COLO829 (cell line): ENCODE measurements around the gene DCST1.

ENCODE experiments used
- DNase-seq: peaks from one replicate; pipeline ENCODE4 v3.0.0; 2012; ENCODE audit warnings: low spot score

The DCST1 gene

DNA sequence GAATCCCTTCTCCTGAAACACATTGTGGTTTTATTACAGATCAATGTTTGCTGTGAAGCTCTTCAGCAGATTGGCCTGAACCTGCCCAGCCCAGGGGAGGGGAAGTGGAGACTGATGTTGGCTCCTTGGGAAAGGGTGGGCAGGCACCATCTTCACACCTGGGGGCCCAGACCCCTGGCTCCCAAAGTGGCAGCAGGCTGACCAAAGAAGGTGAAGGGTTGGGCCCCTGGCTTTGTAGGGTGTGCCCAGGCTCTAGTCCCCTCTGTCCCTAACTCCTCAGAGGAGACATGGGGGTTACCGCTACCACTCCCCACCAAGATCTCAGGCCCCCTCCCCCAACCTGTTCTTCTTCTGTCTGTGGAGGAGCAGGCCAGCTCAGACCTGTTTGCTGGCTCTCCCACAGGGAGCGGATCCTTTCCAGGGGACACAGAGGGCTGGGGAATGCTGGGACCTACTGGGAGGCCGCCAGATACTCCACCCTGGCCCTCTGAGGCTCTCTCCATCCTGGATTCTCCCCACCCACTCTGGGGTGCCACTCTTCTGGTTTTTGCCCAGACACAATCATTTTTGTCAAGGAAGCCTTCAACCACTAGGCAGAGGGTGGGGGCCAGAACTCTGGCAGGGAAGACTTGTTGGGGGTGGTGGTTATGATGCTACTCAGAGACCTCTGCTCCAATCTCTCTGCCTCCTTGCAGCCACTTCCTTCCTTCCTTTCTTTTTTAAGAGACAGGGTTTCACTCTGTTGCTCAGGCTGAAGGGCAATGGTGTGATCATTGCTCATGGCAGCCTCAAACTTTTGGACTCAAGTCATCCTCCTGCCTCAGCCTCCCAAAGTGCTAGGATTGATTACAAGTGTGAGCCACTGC is 40.0 kb downstream of the DCST1 start:
- no peak for DNase-seq

DNA sequence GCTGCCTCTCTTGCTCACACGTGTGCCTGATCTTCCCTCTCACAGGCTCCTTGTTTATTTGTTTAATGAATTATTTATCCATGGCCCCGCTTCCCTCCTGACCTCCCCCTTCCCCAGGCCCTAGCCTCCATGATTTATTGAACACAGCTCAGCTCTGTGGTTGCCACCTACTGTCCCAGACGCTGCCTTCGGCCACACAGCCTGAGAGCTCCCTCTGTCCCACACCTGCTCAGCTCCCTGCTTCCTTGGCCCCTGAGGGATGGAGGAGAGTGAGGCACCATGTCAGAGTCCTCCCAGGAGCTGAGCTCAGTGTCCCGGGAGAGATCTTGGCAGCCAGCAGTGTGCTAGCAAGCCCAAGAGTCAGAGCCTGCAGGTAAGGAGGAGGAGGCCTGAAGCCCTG is 41.9 kb downstream of the DCST1 start:
- DNase-seq: no peak

DNA sequence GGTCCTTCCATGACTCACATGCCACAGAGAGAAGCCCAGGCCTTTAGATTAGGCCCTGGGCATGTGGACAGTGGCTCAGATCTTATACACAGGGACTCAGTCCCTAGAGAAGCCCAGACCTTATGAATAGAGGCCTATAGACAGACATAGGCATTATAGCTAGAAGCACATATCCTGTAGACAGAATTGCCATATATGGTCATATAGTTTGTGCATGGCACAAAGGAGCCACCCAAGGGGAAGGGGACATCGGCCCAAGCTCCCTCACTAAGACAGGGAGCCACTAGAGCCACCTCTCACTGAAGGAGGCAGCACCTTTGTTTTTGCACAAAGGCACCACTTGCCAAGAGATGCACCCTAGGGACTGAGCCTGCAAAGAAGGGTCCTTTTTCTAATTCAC is 42.7 kb downstream of the DCST1 start:
- no peak for DNase-seq

DNA sequence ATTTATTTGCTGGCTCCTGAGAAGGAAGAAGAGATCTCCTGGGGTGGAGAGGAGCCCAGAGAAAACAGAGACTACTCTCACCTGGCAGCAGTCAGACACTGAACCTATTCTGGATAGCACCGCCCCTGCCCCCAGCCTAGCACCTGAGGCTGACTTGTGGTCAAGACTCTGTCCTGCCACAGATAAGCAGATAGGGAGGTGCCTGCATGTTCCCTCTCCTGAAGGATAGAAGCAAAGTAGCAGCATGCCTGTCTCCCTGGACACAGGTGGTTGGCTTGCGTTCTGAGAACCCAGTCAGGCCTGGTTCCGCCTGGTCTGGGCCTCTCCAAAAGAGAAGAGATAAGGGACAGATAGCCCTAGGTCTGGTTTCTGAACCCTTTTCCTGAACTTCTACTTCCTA is 43.7 kb downstream of the DCST1 start:
- DNase-seq: no peak

DNA sequence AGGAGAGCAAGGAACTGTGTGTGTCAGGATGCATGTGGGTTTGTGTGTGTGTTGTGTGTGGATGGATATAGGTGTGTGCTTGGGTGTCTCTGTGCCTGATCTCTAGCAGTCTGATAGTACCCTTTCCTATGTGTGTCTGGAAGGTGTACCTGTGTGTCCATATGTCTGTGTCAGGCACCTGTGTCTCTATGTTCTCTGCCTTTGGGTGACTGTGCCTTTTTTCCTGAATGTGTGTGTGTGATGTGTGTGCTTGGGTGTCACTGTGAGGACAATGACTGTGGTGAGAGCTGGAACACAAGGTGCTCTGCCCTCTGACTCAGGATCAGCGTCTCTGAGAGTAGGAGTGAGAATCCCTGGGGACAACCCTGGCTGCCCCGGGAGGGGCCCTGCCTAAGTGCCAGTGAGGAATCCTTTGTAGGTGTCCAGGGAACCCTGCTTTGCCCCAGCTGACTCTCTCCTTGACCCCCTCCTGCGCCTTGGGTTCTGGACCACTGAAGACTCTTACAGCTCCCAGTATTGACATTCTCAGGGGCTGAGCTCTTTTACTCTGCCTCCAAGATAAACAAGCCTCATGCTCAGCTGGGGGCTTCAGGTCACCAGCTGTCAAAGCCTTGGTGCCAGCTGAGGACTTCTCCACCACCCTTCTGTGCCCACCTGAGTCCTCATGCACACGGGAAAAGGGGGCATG is 44.3 kb downstream of the DCST1 start:
- DNase-seq: no peak

DNA sequence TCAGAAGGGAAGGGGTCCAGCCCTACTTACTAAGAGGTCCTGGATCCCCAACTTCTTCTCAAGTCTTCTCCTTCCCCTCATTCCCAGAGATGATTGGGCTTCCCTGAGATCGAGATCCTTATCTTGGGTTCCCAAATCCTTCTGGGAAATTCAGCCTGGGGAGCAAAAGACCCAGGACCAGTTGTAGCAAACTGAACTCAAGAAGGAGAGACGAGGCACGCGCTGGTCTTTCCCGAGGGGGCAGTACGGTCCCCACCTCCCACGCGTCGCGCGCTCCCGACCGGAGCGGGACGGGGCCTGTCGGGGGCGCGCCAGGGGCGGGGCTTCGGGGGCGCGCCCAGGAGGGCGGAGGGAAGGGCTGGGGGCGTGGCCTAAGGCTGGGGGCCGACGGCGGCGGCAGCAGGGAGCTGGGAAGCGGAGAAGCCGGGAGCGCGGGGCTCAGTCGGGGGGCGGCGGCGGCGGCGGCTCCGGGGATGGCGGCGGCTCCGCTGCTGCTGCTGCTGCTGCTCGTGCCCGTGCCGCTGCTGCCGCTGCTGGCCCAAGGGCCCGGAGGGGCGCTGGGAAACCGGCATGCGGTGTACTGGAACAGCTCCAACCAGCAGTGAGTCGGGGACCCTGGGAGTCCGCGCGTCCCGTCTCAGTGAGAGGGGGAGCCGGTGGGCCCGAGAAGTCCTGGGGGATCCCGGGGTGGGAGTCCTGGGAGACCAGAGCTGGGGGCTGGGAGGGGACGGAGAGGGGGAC is 45.0 kb downstream of the DCST1 start, which contains the start of gene EFNA3:
Gene EFNA3 (plus strand): TSS at position 369 of the 741 bp plus-strand sequence. CDS start 105 bp downstream, at position 474.
- DNase-seq: peak; percentile 74

DNA sequence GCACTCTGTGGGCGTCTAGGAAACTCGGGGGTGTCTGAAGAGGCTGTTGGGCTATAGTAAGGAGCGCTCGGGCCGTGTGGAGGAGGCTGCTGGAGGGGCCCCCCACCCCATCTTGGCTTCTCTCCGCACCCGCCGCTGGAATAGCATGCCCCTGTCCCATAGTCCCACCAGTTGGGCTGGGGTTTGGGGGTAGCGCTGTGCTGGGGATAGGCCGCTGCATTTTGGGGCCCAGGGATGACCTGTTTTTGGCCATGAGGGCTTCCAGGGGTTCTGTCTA is 45.5 kb downstream of the DCST1 start:
- DNase-seq: no peak

DNA sequence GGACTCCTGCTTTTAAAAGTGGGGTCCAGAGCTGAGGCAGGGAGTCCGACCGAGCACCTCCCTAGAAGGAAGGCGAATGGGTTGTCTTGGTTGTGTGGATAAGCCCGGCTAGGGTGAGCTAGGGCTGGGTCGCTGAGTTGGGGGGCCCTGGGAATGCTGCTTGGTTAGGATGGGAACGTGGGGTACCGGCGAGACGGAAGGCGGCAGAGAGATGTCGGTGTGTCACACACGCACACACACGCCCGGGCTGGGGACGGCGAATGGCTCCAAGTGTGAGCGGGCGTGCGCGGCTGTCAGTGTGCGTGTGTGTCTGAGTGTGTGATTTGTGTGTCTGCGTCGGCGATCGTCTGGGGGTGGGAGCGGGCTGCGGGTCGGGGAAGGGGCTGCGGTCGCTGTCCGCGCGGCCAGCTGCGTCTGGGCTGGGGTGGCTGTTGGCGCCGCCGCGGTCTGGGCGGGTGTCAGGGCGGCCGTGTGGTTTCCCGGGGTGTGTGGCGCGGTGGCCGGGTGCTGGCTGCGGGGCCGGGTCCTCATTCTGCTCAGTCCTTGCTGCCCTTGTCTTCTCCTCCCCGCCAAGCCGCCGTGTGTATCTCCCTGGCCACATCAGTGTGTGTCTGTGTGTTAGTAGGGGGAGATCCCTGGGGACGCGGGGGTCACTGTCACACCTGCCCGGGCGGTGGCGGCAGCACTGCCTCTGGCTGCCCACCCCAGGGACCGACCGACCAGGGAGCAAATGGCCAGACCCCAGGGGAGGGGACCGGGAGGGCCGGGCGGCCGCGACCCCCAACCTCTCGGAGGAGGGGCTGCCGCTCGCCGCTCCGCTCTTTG is 46.1 kb downstream of the DCST1 start:
- DNase-seq: no peak

DNA sequence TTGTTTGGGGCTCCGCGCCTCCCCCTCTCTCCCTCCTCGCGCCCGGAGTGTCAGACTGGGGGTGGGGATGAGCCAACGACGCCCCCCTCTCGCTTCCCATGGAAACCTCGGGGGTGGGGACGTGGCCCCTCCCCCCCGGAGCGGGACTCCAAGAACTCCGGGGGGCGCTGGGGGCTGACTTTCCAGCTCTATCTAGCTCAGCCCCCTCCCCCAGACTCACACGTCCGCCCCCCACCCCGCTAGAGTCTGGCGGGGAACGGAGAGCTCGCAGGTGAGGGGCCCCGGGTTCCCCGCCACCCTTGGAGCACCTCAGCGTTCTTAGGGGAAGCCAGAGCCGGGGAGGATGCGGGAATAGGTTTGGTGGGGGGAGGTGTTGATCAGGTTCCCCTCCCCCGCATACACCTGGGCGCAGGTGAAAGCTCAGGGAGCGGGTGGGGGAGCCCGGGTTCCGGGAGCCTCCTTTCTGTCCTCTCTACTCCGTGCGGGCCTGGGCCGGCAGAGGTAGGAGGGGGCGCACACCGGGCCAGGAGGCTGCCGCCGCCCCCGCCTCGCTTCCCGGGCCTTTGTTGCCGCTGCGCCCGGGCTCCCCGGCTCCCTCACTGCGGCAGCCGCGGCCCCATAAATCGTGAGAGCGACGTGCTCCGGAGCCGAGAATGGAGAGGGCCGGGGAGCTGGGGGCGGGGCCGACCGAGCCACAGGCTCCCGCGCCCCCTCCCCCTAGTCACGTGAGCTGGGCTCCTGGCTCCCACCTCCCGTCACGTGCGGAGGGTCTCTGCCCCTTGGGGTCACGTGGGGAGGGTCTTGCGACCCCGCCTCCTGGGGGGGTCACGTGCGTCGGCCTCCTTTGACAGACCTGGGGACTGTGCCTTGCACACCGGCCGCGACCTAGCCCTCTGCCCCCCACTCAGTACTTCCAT is 46.9 kb downstream of the DCST1 start:
- DNase-seq: no peak

DNA sequence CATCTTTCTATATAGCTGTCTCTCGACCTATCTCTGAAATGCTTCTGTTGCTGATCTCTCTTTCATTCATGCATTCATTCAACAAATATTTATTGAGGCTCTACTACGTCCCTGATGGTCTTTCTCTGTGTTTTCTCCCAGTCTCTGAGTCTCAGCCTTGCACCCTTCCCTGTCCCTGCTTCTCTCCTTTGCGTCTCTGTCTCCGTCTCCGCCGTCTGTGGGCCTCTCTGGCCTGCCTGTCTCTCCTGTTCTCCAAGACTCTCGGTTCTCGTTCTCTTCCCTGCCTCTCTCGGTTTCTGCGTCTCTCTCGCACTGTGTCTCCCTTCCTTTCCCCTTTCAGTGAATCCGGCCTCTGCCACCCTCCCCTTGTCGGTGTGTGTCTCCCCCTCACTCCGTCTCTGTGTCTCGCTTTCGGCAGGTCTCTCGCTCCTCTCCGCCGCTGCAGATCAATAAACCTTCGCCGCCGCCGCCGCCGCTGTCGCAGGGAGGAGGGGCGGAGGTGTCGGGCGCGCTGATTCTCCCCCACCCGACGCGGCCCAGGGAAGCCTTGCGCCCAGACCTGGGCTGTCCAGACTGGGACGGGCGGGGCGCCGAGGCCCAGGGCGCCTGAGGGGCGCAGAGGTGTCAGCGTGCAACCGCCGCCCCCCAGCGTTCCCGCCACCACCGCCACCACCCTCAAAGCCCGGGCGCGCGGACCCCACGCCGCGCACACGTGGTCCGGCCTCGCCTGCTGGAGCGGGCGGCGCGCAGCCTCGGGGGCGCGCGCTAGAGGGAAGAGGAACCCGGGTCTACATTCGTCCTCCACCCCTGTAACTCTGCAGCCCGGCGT is 48.1 kb downstream of the DCST1 start:
- no peak for DNase-seq

DNA sequence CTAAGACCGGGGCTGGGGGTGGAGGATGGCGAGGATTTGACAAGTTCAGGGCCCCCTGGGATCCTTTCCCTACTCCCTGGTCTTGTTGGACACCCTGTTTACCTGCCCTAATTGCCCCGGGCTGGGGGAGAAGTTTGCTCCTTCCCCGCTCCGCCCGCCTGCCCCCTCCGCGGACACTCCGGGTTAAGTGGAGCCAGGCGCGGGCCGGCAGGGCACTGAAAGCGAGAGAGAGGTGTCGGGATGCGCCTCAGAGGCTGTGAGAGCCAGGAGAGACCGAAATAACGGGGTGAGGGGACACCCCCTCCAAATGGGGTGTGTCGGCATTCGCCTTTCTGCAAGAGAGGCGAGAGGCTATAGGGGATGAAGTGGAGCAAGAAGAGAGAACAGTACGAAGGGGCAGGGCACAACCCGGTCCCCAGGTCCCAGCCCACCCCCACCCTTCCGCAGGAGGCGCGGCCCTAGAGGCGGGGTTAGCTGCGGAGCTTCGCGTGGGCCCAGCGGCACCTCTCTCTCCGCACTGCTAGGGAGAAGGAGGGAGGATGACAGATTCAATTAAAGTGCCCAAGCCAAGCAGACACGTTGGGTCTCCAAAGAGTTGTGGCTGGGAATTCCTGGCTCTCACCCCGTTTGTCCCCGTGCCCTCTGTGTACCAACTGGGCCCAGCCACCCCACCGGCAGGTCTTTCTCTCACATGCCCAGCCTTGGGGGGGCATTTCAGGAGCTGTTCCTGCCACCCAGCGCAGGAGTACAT is 48.9 kb downstream of the DCST1 start:
- DNase-seq: no peak

DNA sequence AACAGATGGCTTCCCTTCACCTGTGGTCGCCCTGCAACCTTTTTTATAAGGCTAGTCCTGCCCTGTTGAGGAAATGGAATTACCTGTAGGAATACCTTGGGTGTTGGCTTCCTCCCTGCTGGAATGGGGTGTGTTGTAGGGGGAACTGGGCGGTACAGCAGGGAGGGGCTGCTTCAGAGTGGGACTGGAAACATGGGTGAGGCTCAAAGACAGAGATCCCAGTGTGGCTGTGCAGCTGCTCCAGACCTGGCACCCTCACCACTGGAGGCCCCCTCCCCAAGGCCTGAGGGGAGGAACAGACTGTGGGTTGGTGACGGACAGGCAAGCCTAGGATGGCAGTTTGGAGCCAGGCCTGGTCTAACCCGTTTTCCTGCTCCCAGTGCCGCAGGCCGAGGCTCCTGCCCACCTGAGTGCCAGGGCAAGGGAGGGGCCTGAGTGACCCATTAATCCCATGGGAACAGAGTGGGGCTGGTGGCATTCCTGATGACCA is 49.5 kb downstream of the DCST1 start:
- DNase-seq: no peak

DNA sequence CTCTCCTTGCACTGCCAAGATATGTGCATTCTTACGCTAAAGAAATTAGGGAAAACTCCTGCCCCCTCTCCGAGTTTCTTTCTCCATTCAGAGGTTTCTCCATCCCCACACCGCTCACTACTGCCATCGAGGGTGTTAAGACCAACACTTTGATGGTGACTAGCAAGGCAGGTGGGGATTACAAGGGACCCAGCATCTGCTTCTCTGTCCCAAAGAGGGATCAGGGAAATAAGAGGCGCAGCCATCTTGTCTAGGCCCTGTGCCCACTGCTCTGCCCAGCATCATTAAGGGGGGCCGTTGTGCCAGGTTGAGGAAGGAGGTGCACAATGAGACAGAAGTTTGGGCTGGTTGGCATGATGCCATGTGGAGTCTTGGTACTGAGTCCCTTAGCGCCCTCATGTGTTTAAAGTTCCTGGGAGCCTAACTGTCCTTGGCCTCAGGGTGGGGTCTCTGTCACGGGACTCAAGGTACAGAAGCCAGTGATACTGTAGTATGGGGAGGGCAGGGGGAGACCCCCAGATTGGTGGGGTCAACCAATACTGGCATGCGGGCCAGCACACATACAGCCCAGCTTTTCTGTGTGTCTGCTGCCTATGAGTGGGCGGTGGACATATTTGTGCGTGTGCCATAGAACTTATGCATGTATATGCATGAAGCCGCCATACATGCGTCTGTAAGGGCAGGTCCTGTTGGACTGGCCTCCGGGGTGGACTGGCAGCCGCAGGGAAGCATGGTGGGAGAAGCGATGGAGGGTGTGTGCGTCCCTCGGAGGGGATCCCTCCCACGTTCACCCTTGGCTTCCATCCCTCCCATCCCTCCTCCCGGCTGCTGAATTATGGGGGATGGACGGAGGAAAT is 50.5 kb downstream of the DCST1 start:
- DNase-seq: no peak

DNA sequence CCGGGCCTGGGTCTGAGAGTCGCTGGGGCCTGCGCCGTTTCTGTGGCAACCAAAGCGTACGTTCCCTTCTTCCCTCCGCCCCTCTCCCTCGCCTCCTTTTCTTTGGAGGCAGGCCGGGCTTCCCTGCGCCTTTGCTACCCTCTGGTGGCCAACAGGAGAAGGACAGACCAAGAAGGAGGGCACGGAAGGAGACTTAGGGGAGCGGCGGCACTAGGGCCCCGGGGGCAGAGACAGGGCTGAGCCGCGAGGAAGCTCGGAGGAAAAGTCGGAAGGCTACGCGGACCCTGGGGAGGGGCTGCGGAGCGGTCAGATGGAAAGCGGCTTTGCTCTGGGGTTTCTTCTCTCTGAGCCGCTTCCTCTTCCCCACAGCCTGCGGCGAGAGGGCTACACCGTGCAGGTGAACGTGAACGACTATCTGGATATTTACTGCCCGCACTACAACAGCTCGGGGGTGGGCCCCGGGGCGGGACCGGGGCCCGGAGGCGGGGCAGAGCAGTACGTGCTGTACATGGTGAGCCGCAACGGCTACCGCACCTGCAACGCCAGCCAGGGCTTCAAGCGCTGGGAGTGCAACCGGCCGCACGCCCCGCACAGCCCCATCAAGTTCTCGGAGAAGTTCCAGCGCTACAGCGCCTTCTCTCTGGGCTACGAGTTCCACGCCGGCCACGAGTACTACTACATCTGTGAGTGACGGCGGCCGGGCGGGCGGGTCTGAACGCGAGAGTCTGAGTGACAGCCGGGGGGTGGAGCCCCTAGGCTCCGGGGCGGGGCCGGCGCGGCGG is 51.3 kb downstream of the DCST1 start:
- peak; percentile 97 for DNase-seq

DNA sequence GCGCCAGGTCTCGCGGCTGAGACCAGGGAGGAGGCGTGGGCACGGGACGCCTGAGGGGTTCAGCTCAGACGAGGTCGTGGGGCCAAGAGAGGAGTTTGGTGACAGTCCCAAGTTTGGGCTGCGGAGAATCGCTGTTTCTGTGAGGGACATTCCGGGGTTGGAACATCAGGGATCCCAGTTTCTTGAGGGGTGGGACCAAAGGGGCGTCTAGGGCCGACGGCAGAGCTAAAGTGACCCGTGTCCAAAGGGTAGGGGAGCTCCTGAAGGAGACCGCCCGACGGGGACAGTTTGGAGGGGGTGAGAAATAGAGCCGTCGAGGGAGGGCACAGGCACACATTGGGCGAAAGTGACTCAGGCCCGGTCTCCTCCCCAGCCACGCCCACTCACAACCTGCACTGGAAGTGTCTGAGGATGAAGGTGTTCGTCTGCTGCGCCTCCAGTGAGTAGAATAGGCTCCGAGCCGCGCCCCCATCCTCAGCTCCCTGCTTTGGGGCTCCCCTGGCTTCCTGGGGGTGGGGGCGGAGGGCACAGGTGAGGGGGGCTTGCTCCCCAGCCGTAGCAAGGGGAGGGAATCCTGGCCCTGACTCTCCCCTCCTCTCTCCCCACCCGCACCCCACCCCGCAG is 52.0 kb downstream of the DCST1 start:
- peak; percentile 57 for DNase-seq

DNA sequence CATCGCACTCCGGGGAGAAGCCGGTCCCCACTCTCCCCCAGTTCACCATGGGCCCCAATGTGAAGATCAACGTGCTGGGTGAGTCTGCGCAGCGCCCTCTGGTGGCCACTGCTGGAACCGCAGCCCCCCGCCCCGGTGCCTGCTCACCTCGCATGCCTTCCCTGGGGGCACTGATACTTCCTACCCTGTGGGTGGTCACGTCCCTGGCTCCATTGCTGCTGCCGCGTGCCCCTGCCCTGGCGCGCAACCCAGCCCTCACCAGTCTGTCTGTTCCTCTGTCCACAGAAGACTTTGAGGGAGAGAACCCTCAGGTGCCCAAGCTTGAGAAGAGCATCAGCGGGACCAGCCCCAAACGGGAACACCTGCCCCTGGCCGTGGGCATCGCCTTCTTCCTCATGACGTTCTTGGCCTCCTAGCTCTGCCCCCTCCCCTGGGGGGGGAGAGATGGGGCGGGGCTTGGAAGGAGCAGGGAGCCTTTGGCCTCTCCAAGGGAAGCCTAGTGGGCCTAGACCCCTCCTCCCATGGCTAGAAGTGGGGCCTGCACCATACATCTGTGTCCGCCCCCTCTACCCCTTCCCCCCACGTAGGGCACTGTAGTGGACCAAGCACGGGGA is 52.6 kb downstream of the DCST1 start:
- DNase-seq: peak; percentile 81
